ENCODE data around the gene TDRD5. TPM values are rescaled to one million over a fixed set of nuclear protein-coding genes. Genes with fewer than 3 reads are reported as not detected.

TDRD5 gene
- polyA plus RNA-seq, 1 donor (not counting 4 experiments of a cell fraction or from before 2014, with no cell fraction given) = not detected

- dilution Hi-C loops (cut with MboI; ENCODE audit: extremely low pct_ligation_motif_present, low sequenced_read_pairs) = no loop called here
- peak overlapping the region in 1 of 3 experiments; percentile 32 for H3K4me3 ChIP-seq (ENCODE audit: control insufficient read depth in 2 of 3, extremely low read depth in 1 of 3, insufficient read depth in 2 of 3, low read depth in 1 of 3, low read length in 3 of 3)
Observed at GRCh38 chr1:179591253-179591591, 410 bp upstream of the TDRD5 start.

DNA sequence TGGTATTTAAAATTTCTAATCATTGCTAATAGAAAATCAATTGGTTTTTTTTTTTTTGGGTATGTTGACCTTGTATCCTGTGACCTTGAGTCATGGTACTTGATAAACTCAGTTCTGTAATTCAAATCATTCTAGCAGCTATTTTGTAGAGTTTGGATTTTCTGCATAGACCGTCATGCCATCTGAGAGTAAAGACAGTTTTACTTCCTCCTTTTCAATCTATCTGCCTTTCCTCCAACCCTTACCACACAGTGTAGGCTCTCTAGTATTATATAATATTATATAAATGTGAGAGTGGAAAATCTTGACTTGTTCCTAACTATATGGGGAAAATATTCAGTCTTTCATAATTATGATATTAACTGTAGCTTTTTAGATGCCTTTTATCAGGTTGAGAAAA lies 7.0 kb downstream of the TDRD5 start:
- H3K9me3 ChIP-seq (ENCODE audit: control insufficient read depth, low read depth, low read length) = no peaks in the 10 kb centered on the region
- H4K20me1 ChIP-seq (ENCODE audit: control insufficient read depth, extremely low read depth, insufficient read depth, low read length) = no peaks in the 10 kb centered on the region
- TF ChIP-seq CTCF (optimal IDR thresholded peaks at IDR 0.05 in 1 of 3, IDR thresholded peaks at IDR 0.05 in 1 of 3, conservative IDR thresholded peaks at IDR 0.05 in 1 of 3; ENCODE audit: extremely low read depth in 1 of 3, insufficient read depth in 2 of 3, low read length in 3 of 3) (no peak), EZH2 (IDR thresholded peaks at IDR 0.05; ENCODE audit: low read length) (no peak)
- H3K36me3 ChIP-seq (ENCODE audit: control insufficient read depth in 2 of 2, extremely low read depth in 1 of 2, insufficient read depth in 2 of 2, low read length in 2 of 2) = no peaks in the 10 kb centered on the region
- DNase-seq (ENCODE audit: low read depth, low spot score) = no peak
- no peaks in the 10 kb centered on the region for H3K4me1 ChIP-seq (ENCODE audit: control insufficient read depth, extremely low read depth, insufficient read depth, low read length)
- no peaks in the 10 kb centered on the region for H3K79me2 ChIP-seq (ENCODE audit: control insufficient read depth, insufficient read depth, low read length)
- H3K4me3 ChIP-seq (ENCODE audit: control insufficient read depth in 2 of 3, extremely low read depth in 1 of 3, insufficient read depth in 2 of 3, low read depth in 1 of 3, low read length in 3 of 3) = no peak overlapping the region
- no peak overlapping the region for H2AFZ ChIP-seq (ENCODE audit: control insufficient read depth, low read length)
- H3K4me2 ChIP-seq (ENCODE audit: control insufficient read depth, extremely low read depth, insufficient read depth, low read depth, low read length) = no peak overlapping the region
- no peaks in the 10 kb centered on the region for H3K9me1 ChIP-seq (ENCODE audit: control insufficient read depth, extremely low read depth, insufficient read depth, low read length)
- H3K9ac ChIP-seq (ENCODE audit: control insufficient read depth, extremely low read depth, insufficient read depth, low read length) = no peak overlapping the region
- FAIRE-seq = no peak
- no peak overlapping the region for H3K27ac ChIP-seq (ENCODE audit: control insufficient read depth, insufficient read depth, low read length)
- dilution Hi-C loops (cut with MboI; ENCODE audit: extremely low pct_ligation_motif_present, low sequenced_read_pairs) = no loop called here
- peaks cover under 1% of the 10 kb centered on the region for H3K27me3 ChIP-seq (ENCODE audit: control insufficient read depth, extremely low read depth, insufficient read depth, low read length)

More at GRCh38 chr1:179591253-179591591, 410 bp upstream of the TDRD5 start:
- TF ChIP-seq CTCF (optimal IDR thresholded peaks at IDR 0.05 in 1 of 3, IDR thresholded peaks at IDR 0.05 in 1 of 3, conservative IDR thresholded peaks at IDR 0.05 in 1 of 3; ENCODE audit: extremely low read depth in 1 of 3, insufficient read depth in 2 of 3, low read length in 3 of 3) (no peak), EZH2 (IDR thresholded peaks at IDR 0.05; ENCODE audit: low read length) (no peak)
- H3K9me1 ChIP-seq (ENCODE audit: control insufficient read depth, extremely low read depth, insufficient read depth, low read length) = no peaks in the 10 kb centered on the region
- no peaks in the 10 kb centered on the region for H3K36me3 ChIP-seq (ENCODE audit: control insufficient read depth in 2 of 2, extremely low read depth in 1 of 2, insufficient read depth in 2 of 2, low read length in 2 of 2)
- DNase-seq (ENCODE audit: low read depth, low spot score) (no peak), FAIRE-seq (no peak)
- H2AFZ ChIP-seq (ENCODE audit: control insufficient read depth, low read length) = no peak overlapping the region
- no peaks in the 10 kb centered on the region for H4K20me1 ChIP-seq (ENCODE audit: control insufficient read depth, extremely low read depth, insufficient read depth, low read length)
- H3K9me3 ChIP-seq (ENCODE audit: control insufficient read depth, low read depth, low read length) = no peaks in the 10 kb centered on the region
- H3K9ac ChIP-seq (ENCODE audit: control insufficient read depth, extremely low read depth, insufficient read depth, low read length) = no peak overlapping the region
- H3K27ac ChIP-seq (ENCODE audit: control insufficient read depth, insufficient read depth, low read length) = no peak overlapping the region
- peaks cover 39% of the 10 kb centered on the region for H3K27me3 ChIP-seq (ENCODE audit: control insufficient read depth, extremely low read depth, insufficient read depth, low read length)
- no peaks in the 10 kb centered on the region for H3K4me1 ChIP-seq (ENCODE audit: control insufficient read depth, extremely low read depth, insufficient read depth, low read length)
- no peaks in the 10 kb centered on the region for H3K79me2 ChIP-seq (ENCODE audit: control insufficient read depth, insufficient read depth, low read length)
- no peak overlapping the region for H3K4me2 ChIP-seq (ENCODE audit: control insufficient read depth, extremely low read depth, insufficient read depth, low read depth, low read length)

Measured in keratinocyte (primary cell).